Measurements from ENCODE around the gene KRT86. TPM values are rescaled to one million over a fixed set of nuclear protein-coding genes. Genes with fewer than 3 reads are reported as not detected.

Gene KRT86
- total and polyA plus RNA-seq, 2 experiments from 2014 or later: 0.16 TPM; not detected in 1

GRCh38 chr12:52323001-52323400 lies 48.6 kb downstream of the KRT86 start (continued):
- TF ChIP-seq STAT1 (IDR thresholded peaks at IDR 0.05; ENCODE audit: unreplicated experiment): no peak

DNA sequence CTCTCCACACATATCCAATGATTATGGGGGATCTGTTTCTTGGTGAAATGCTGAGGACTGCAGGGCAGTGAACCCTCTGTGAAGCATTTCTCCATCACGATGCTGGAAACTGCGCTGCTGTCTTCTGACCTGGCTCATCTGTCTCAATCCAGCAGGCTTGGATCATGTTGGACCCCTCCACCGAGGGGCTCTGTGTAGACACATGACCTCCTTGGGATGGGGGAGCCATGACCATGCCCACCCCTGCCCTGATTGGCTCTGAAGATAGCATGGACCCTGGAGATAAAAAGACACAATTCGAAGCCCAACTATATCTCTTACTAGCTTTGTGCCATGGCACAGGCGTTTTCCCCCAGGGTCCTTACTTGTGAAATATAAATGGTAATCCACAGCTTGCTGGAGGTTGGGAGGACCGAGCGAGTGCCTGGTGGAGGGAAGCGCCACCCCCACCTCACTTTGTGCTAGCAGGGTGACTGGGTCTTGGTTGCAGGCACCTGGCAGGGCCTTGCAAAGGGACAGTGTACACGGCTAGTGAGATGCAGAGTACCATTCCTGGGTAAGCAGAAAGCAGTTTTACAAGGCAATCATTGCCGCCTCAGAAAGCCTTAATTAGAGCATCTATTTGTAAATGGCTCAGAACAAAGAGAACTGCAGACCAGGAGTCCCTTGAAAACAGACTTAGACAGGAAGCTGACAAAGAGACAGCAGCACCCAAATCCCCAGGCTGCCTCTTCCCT lies 49.1 kb downstream of the KRT86 start:
- Histone ChIP-seq H2AFZ (no peak overlapping the region), H3K9me2 (ENCODE audit: insufficient read depth) (no peaks in the 10 kb centered on the region), H3K27ac (ENCODE audit: low read depth) (no peak overlapping the region), H3K4me2 (no peak overlapping the region), H3K79me2 (replicated peaks; ENCODE audit: insufficient read depth) (no peaks in the 10 kb centered on the region), H3K4me3 (no peak overlapping the region), H3K27me3 (ENCODE audit: insufficient read depth) (no peaks in the 10 kb centered on the region), H3K4me1 (ENCODE audit: insufficient read depth) (no peaks in the 10 kb centered on the region), H4K20me1 (replicated peaks; ENCODE audit: insufficient read depth) (no peaks in the 10 kb centered on the region), H3F3A (replicated peaks; ENCODE audit: low read depth) (no peaks in the 10 kb centered on the region), H3K36me3 (ENCODE audit: insufficient read depth) (no peaks in the 10 kb centered on the region)
- no peaks in the 10 kb centered on the region for H3K36me3 Mint-ChIP-seq (ENCODE audit: low read depth)
- peaks cover 11% of the 10 kb centered on the region for H3K27me3 Mint-ChIP-seq (ENCODE audit: insufficient read depth, low read depth, poor library complexity)
- H3K4me1 Mint-ChIP-seq: peaks cover 7% of the 10 kb centered on the region; the same call in 2 of the 3 replicates
- no peak for ATAC-seq
- H3K27ac Mint-ChIP-seq: no peak overlapping the region
- H3K4me3 Mint-ChIP-seq: no peak overlapping the region
- no peaks in the 10 kb centered on the region for H3K9me3 Mint-ChIP-seq
- DNase-seq (ENCODE audit: low spot score): no peak
- TF ChIP-seq ETS1 (IDR thresholded peaks at IDR 0.05) (no peak), REST (IDR thresholded peaks at IDR 0.05; ENCODE audit: unreplicated experiment) (no peak)
- TF ChIP-seq, protein P1, sequence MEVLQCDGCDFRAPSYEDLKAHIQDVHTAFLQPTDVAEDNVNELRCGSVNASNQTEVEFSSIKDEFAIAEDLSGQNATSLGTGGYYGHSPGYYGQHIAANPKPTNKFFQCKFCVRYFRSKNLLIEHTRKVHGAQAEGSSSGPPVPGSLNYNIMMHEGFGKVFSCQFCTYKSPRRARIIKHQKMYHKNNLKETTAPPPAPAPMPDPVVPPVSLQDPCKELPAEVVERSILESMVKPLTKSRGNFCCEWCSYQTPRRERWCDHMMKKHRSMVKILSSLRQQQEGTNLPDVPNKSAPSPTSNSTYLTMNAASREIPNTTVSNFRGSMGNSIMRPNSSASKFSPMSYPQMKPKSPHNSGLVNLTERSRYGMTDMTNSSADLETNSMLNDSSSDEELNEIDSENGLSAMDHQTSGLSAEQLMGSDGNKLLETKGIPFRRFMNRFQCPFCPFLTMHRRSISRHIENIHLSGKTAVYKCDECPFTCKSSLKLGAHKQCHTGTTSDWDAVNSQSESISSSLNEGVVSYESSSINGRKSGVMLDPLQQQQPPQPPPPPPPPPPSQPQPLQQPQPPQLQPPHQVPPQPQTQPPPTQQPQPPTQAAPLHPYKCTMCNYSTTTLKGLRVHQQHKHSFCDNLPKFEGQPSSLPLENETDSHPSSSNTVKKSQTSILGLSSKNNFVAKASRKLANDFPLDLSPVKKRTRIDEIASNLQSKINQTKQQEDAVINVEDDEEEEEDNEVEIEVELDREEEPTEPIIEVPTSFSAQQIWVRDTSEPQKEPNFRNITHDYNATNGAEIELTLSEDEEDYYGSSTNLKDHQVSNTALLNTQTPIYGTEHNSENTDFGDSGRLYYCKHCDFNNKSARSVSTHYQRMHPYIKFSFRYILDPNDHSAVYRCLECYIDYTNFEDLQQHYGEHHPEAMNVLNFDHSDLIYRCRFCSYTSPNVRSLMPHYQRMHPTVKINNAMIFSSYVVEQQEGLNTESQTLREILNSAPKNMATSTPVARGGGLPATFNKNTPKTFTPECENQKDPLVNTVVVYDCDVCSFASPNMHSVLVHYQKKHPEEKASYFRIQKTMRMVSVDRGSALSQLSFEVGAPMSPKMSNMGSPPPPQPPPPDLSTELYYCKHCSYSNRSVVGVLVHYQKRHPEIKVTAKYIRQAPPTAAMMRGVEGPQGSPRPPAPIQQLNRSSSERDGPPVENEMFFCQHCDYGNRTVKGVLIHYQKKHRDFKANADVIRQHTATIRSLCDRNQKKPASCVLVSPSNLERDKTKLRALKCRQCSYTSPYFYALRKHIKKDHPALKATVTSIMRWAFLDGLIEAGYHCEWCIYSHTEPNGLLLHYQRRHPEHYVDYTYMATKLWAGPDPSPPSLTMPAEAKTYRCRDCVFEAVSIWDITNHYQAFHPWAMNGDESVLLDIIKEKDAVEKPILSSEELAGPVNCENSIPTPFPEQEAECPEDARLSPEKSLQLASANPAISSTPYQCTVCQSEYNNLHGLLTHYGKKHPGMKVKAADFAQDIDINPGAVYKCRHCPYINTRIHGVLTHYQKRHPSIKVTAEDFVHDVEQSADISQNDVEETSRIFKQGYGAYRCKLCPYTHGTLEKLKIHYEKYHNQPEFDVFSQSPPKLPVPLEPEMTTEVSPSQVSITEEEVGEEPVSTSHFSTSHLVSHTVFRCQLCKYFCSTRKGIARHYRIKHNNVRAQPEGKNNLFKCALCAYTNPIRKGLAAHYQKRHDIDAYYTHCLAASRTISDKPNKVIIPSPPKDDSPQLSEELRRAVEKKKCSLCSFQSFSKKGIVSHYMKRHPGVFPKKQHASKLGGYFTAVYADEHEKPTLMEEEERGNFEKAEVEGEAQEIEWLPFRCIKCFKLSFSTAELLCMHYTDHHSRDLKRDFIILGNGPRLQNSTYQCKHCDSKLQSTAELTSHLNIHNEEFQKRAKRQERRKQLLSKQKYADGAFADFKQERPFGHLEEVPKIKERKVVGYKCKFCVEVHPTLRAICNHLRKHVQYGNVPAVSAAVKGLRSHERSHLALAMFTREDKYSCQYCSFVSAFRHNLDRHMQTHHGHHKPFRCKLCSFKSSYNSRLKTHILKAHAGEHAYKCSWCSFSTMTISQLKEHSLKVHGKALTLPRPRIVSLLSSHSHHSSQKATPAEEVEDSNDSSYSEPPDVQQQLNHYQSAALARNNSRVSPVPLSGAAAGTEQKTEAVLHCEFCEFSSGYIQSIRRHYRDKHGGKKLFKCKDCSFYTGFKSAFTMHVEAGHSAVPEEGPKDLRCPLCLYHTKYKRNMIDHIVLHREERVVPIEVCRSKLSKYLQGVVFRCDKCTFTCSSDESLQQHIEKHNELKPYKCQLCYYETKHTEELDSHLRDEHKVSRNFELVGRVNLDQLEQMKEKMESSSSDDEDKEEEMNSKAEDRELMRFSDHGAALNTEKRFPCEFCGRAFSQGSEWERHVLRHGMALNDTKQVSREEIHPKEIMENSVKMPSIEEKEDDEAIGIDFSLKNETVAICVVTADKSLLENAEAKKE (CRISPR knock-in tag; IDR thresholded peaks at IDR 0.05): no peak
